GM21367 (cell line): ENCODE measurements around the gene ASTN1.

Source experiments
- ATAC-seq: cut with Tn5 transposase; IDR thresholded peaks from one replicate; pipeline ENCODE4 v1.9.1; 2021; ENCODE audit not compliant: unreplicated experiment

ASTN1 gene

GRCh38 chr1:177044390-177044789, 120.1 kb downstream of the ASTN1 start:
- no peak for ATAC-seq

GRCh38 chr1:177043597-177043996, 120.9 kb downstream of the ASTN1 start:
- no peak for ATAC-seq

GRCh38 chr1:177035586-177035985, 128.9 kb downstream of the ASTN1 start:
- ATAC-seq: no peak

- no peak for ATAC-seq
These were observed 130.9 kb downstream of the ASTN1 start for GRCh38 chr1:177033628-177034027.

GRCh38 chr1:177032434-177032833, 132.1 kb downstream of the ASTN1 start:
- ATAC-seq: no peak

- ATAC-seq: no peak
These were observed 139.9 kb downstream of the ASTN1 start for GRCh38 chr1:177024623-177025022.

GRCh38 chr1:177023726-177024125, 140.8 kb downstream of the ASTN1 start:
- no peak for ATAC-seq

- ATAC-seq: no peak
These were observed 141.3 kb downstream of the ASTN1 start for GRCh38 chr1:177023249-177023648.

GRCh38 chr1:177021687-177022086, 142.8 kb downstream of the ASTN1 start:
- ATAC-seq: no peak

GRCh38 chr1:177020851-177021589, 143.5 kb downstream of the ASTN1 start:
- ATAC-seq: no peak

- no peak for ATAC-seq
These were observed 147.1 kb downstream of the ASTN1 start for GRCh38 chr1:177017287-177017852.

GRCh38 chr1:177014325-177014724, 150.2 kb downstream of the ASTN1 start:
- no peak for ATAC-seq

- no peak for ATAC-seq
These were observed 152.1 kb downstream of the ASTN1 start for GRCh38 chr1:177012342-177012925.

GRCh38 chr1:177011508-177011907, 153.0 kb downstream of the ASTN1 start:
- no peak for ATAC-seq

- no peak for ATAC-seq
These were observed 154.2 kb downstream of the ASTN1 start for GRCh38 chr1:177010211-177010825.

- no peak for ATAC-seq
These were observed 155.9 kb downstream of the ASTN1 start for GRCh38 chr1:177008653-177009052.

GRCh38 chr1:177007437-177008161, 156.9 kb downstream of the ASTN1 start:
- ATAC-seq: no peak

- no peak for ATAC-seq
These were observed 161.6 kb downstream of the ASTN1 start for GRCh38 chr1:177002891-177003290.

GRCh38 chr1:177001556-177001955, 163.0 kb downstream of the ASTN1 start:
- no peak for ATAC-seq

GRCh38 chr1:176998183-176998795, 166.2 kb downstream of the ASTN1 start:
- no peak for ATAC-seq
